ENCODE results near the gene FAM135A.

FAM135A gene

DNA sequence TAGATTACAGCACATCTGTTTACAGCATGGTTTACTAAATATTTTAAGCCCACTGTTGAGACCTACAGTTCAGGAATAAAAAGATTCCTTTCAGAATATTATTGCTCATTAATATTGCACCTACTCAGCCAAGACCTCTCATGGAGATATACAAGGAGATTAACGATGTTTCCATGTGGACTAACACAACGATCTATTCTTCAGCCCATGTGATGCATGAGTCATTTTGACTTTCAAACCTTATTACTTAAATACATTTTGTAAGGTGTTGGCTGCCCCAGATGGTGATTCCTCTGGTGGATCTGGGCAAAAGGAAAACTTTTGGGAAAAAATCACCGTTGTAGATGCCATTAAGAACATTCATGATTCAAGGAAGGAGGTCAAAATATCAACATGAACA lies 105.4 kb downstream of the FAM135A start:
- H3K4me3 ChIP-seq (ENCODE audit: low read depth, low read length): no peak overlapping the region
- DNase-seq (ENCODE audit: low read depth, low spot score): no peak
- TF ChIP-seq CTCF (IDR thresholded peaks at IDR 0.05; ENCODE audit: insufficient read depth, low read length, missing control alignments): no peak
- ChIA-PET POLR2A (no interaction called here), CTCF (interaction anchor here (1.2 to 6.9 kb wide), 2 partner anchors 168 to 169 kb away, joined by 3 to 33 read pairs; no protein-coding TSS in a partner anchor)

- ChIA-PET CTCF (interaction anchor here (0.7 to 6.9 kb wide), 11 partner anchors 14 to 493 kb away, joined by 3 to 33 read pairs (median 3); no protein-coding TSS in a partner anchor), POLR2A (interaction anchor here (0.6 kb wide), 1 partner anchor 1684 kb away, joined by 3 read pairs; no protein-coding TSS in a partner anchor)
- no peak for DNase-seq (ENCODE audit: low read depth, low spot score)
- no peak overlapping the region for H3K4me3 ChIP-seq (ENCODE audit: low read depth, low read length)
- no peak for TF ChIP-seq CTCF (IDR thresholded peaks at IDR 0.05; ENCODE audit: insufficient read depth, low read length, missing control alignments)
Observed at GRCh38 chr6:70520575-70520974, 107.3 kb downstream of the FAM135A start.

DNA sequence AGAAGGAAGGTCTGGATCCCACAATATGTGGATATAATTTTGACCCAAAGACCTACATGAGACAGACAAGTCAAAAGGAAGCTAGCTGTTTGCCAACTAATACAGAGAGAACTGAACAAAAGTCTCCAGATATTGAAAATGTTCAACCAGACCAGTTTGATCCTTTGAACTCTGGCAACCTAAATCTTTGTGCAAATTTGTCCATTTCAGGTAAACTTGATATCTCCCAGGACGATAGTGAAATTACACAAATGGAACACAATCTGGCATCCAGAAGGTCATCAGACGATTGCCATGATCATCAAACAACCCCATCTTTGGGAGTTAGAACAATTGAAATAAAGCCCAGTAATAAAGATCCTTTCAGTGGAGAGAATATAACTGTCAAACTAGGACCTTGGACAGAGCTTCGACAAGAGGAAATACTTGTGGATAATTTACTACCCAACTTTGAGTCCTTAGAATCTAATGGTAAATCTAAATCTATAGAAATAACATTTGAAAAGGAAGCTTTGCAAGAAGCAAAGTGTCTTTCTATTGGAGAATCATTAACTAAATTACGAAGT lies 111.5 kb downstream of the FAM135A start:
- ChIA-PET POLR2A (no interaction called here), CTCF (no interaction called here)
- H3K4me3 ChIP-seq (ENCODE audit: low read depth, low read length): no peak overlapping the region
- TF ChIP-seq CTCF (IDR thresholded peaks at IDR 0.05; ENCODE audit: insufficient read depth, low read length, missing control alignments): no peak
- no peak for DNase-seq (ENCODE audit: low read depth, low spot score)

DNA sequence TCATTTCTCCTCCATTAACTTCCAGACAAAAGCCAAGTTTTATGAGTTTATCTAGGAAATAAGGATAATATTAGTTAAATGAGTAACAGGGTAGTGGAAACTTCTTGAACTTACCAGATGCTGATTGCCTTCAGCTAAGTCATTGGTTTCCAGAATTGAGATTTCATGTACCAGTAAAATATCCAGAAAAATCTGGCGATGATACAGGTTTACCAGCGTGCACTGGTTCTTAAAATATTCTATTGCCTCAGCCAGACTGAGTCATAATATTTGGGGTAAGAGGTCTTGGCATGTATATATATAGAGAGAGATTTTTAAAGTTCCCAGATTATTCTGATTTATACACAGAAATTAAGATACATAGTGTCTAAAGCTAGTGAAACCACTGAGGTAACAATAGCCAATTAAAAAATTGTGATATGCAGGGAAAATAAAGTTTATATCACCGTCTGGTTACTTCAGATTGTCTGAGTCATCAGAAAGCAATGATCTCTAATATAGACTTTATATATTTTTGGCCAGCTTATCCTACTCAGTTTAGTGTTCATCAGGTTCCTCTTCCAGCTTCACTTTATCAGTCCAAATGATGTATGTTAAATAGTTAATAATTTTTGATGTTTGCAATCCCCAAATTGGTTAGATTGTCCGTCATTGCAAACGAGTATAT lies 113.9 kb downstream of the FAM135A start:
- TF ChIP-seq CTCF (IDR thresholded peaks at IDR 0.05; ENCODE audit: insufficient read depth, low read length, missing control alignments): no peak
- ChIA-PET CTCF (interaction anchor here (1.1 to 1.4 kb wide), 3 partner anchors 10 to 358 kb away, joined by 3 to 5 read pairs (median 4); no protein-coding TSS in a partner anchor), POLR2A (no interaction called here)
- no peak for DNase-seq (ENCODE audit: low read depth, low spot score)
- no peak overlapping the region for H3K4me3 ChIP-seq (ENCODE audit: low read depth, low read length)

- TF ChIP-seq CTCF (IDR thresholded peaks at IDR 0.05; ENCODE audit: insufficient read depth, low read length, missing control alignments): no peak
- POLR2A ChIA-PET: no interaction called here
- DNase-seq (ENCODE audit: low read depth, low spot score): no peak
- CTCF ChIA-PET: no interaction called here
- no peak overlapping the region for H3K4me3 ChIP-seq (ENCODE audit: low read depth, low read length)
Observed at GRCh38 chr6:70530023-70530422, 116.7 kb downstream of the FAM135A start.

GRCh38 chr6:70531133-70531532 lies 117.8 kb downstream of the FAM135A start:
- DNase-seq (ENCODE audit: low read depth, low spot score): no peak
- CTCF ChIA-PET: interaction anchor here (0.9 kb wide), 1 partner anchor 16 kb away, joined by 3 read pairs; no protein-coding TSS in a partner anchor
- POLR2A ChIA-PET: no interaction called here

More at GRCh38 chr6:70531133-70531532, 117.8 kb downstream of the FAM135A start:
- no peak overlapping the region for H3K4me3 ChIP-seq (ENCODE audit: low read depth, low read length)
- TF ChIP-seq CTCF (IDR thresholded peaks at IDR 0.05; ENCODE audit: insufficient read depth, low read length, missing control alignments): no peak

Data from AG04449 (cell line).